Measurements from ENCODE around the gene CRB2.

- TF ChIP-seq POLR2AphosphoS5 (IDR thresholded peaks at IDR 0.05; ENCODE audit: borderline replicate concordance, low read depth, low read length) (no peak), FOXP2 (optimal IDR thresholded peaks at IDR 0.05; ENCODE audit: control extremely low read depth, extremely low read length, insufficient read depth) (no peak)
These were observed 9.2 kb upstream of the CRB2 start for GRCh38 chr9:123346826-123347225.
